Fibroblast of skin of back (primary cell): ENCODE data around the gene ARHGAP24.
"Not testable (repeated sequence)": the region's sequence is repeated elsewhere in the genome, so short reads cannot be mapped to it uniquely, and the experiment has no call there.

ENCODE experiments used
- DNase-seq: peaks from one replicate; pipeline ENCODE4 v3.0.0-alpha.2; 2013

ARHGAP24 gene

DNA sequence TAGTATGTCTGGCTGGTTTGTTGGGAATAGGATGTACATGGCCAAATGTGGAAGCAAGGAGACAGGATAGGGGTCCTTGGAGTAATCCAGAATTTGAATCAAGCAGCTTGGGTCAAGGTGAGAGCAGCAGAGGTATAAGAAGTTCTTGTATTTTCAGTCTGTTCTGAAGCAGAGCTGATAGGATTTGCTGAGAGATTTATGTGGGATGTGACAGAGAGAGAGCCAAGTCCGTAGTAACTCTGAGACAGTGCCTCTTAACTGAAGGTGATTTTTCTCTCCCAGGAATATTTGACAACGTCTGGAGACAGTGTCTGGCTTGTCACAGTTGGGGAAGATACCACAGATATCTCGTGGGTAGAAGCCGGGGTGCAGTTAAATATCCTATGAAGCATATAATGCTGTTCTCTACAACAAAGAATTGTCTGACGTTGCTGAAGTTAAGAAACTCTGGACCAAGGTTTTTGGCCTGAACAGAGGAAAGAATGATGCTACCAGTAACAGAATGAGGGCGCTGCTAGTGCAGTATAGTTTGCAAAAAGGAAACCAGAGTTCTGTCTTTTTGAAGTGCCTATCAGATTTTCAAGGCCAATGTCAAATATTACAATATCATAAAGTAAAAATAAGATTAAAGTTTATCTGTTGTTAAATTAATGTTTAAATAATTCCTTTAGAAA lies 184.0 kb downstream of the ARHGAP24 start:
- DNase-seq = no peak

DNA sequence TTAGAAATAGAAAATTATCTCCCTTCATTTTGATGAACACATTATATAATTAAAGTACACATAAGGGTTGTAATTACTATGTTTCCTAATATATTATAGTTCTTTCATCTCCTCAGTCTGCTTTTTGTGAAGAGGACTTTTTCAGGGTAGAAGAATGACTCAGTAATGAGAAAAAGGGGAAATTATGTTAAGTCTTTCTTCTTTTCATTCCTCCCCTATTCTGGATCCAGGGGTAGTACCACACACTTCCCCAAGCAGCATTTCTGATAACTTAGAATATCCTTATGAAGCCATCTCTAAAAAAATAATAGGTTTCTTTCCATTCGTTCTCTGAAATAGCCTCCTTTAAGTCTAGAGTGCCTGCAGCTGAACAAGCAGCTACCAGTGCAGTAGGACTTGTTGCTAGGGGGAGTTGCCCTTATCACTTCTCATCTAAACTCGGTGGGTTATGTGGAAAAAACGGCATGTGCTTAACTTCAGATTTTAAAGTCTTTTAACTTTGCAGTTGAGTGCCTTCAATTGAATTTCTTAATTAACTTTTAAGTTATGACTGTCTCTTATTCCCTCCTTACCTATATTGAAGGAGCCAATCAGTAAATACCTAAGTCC lies 184.8 kb downstream of the ARHGAP24 start:
- no peak for DNase-seq

- not testable (repeated sequence) for DNase-seq
Measured at GRCh38 chr4:85666625-85667024, 191.7 kb downstream of the ARHGAP24 start.

DNA sequence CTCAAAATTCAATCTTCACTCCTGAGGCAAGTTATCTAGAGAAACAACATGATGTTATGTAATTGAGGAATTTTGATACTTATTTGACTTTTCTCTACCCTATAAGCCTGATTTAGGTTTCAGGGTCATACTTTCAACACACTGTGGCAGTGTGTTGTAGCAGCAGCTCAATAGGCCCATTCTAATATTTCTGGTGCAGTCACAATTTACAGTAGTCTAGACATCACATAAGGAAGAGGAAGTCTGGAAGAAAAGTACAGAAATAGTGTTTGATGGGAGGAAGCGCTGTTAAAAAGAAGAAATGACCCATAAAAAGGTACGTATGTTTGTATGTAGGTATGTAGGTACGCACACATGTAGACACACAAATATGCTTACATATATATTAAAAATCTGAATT lies 194.3 kb downstream of the ARHGAP24 start:
- DNase-seq = no peak

- DNase-seq = no peak
Measured at GRCh38 chr4:85669992-85670548, 195.1 kb downstream of the ARHGAP24 start.

GRCh38 chr4:85671120-85671519 lies 196.2 kb downstream of the ARHGAP24 start:
- no peak for DNase-seq

DNA sequence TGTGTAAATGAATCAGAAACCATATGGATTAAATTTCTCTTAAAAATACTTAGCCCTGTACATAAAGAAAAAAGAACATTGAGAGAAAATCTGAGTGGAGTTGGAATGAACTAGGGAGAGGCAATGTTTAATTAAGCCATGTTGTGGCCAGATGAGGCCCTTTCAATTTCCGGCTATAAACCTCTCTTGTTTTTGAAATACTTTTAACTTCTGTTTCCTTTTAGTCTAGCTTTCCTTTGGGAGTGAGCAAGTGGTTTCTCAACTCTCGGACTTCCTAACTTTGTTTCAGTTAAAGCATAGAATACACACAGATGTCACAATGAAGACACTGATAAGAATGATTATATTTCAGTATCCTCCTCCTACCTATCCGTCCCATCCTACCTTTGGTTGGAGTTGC lies 197.2 kb downstream of the ARHGAP24 start:
- peak; percentile 2 for DNase-seq

DNA sequence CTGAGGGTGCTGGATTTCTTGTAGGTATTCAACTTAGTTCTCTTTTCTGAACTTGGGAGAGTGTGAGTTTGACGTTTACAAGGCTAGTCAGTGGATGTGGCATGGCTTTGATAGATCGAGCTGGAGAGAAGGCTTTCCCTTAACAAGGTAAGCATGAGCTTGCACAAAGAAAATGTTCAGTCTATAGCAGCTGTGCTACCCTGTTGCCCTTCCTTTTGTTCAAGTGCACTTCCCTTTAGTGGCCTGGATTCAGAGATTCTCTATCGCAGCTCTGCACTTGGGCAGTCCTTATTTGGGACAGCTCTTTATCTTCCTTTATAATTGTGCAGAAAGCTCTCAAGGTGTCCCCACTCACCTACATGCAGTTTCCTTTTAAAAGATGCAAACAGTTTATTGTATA lies 198.0 kb downstream of the ARHGAP24 start:
- DNase-seq = no peak

DNA sequence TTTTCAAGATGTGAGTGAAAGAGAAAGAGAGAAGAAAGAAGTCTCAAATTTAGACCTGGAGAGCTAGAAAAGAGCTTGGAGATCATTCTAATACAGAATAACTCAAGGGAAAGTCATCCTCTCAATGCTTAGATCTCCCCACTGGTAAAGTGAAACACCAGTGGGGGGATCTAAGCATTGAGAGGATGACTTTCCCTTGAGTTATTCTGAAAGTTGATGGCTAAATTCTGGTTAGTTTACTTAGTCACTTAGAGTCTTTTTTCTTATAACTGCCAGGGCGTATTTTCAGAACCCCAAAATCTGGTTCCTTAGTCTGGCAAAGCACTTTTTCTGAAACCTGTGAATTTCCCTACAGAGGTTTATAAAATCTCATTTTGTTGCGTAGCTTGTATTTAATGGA lies 198.6 kb downstream of the ARHGAP24 start:
- DNase-seq = no peak

DNA sequence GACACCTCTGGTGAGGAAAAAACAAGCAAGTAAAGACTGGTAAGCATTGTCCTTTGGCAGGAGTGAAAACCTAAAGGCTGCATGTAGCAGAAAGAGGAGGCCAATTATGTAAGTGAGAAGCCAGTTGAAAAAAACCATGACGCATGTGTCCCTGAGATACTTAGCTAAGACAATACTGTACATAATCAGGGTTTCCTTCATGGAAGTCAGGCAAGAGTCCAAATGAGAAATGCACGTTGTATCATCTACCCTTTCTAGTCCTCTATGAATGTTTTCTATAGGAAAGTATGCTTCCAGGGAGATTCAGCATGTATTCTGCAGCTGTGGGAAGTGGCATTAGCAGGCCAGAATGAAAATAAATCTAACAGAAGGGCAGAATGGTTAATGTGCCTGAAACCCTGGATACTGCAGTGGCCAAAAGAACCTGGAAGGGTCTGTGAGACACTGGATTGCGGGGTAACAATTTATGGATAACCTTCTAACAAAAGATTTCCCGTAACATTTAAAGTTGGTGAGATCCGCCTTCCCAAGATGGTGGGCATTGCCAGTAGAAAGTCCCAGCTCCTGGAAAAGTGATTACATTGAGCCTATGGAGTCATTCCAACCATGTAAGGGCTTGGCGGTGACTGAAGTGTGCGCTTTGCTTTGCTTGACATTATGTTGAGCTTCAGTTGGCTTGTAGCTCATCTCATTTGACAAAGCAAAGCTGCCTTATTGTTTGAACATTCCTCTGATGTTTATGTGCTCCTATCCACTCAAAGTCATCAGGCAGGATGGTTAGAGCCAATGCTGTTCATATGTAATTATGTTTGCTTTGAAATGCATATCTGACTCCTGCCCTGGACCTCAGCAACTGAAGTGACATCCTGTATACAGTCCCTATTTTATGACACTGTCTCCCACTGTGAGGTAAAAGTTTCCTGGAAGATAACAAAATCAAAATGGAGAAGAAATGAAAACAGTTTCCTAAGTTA lies 200.4 kb downstream of the ARHGAP24 start:
- DNase-seq = no peak

- no peak for DNase-seq
Measured at GRCh38 chr4:85676050-85676425, 201.1 kb downstream of the ARHGAP24 start.

DNA sequence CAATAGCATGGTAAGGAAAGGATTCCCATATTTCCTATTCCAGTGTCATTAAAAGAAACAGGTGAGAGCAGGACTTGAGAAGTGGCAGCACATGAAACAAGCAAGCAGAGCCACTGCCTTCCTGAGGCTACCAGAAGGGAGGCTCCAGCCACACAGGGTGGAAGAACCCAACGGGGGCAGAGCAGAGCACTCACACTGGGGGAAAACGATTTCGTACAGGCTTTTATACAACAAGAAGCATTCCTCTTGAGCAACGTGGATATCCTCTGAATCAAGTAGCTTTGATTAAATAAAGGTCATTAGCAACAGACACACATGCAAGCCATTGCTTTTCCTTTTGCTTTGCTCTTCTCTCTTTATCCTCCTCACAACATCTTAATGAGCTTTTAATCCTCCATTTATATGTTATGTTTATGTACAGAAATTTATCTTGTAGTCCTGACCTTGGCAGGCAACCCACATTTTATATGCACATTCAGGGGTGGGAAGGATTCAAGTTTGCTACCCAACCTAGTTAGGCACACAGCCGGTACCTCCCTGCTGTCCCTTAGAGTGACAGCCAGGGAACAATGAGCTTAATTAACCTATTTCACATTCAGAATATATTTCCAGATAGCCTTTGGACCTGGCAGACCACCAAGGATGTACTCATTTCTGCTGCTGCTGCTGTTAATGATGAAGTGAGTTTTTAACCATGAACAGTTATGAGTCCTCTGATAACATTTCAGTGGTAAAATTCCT lies 202.1 kb downstream of the ARHGAP24 start:
- DNase-seq = peak; percentile 9

- DNase-seq = peak; percentile 94
Measured at GRCh38 chr4:85681221-85681657, 206.3 kb downstream of the ARHGAP24 start.

DNA sequence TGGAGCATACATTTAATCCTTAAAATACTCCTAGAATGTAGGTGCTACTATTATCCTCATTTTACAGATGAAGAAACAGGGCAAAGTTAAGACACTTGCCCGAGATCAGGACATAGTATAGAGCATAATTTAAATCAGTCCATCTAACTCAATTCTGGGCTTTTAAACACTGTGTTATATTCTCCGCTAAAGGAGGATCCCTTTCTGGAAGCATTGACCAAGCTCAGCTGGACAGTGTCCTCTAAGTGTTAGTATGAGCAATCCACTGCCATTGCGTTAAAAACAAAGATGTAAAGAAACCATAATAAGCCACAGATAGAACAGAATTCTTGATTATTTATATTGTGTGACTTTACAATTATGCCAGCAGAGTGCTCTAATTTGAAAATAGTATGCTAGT lies 207.0 kb downstream of the ARHGAP24 start:
- no peak for DNase-seq

DNA sequence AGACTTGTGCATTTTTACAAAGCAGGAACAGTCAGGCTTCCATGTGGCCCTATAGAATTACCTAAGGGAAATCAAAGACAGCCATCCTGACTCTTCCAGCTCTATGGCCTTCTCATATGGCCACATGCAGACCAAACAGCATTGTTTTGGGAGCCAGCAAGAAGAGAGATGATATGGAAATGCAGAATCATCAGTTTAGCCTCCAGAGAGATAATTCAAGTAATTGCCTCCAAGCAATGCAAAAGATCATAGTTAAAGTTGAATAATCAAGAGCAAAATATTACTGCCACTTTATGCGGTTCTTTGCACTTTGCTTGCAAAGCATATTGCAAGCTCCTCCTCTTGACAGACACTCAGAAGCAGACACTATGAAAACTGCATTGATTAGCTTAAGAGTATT lies 207.4 kb downstream of the ARHGAP24 start:
- DNase-seq = no peak

DNA sequence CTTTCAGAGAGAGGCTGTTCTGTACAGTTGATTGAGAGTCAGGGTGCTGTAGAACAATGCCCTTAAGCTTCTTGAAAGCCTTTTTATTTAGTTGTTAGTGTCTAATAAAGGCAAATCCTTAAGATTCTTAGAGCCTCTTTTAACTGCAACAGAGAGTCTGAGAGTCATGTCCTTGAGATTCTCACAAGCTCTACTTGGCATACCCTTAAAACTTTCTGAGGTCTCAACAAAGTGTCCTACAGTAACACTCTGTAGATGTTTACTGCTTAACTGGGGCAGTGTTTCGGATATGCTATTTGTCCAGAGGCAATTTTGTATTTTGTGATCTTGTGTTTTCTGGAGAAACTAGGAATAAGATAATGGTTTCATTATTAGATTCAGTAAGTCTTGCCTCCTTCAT lies 209.7 kb downstream of the ARHGAP24 start:
- no peak for DNase-seq

DNA sequence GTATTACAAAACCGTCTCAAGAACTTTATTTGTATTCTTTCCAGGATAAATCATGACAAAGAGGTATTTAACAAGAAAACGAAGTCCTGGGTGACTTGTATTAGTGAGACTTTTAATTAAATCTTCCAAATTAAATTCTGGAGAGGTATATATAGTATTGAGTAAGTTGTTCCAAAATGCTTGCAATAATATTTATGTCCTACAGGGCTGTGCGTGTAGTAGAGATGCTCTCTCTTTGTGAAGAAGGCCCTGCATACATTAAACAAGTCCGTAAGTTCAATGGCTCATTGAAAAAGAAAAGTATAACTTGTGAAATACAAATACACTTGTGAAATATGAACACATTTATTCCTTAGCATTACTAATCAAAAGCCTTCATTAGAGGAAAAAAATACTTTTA lies 211.4 kb downstream of the ARHGAP24 start:
- DNase-seq = no peak

DNA sequence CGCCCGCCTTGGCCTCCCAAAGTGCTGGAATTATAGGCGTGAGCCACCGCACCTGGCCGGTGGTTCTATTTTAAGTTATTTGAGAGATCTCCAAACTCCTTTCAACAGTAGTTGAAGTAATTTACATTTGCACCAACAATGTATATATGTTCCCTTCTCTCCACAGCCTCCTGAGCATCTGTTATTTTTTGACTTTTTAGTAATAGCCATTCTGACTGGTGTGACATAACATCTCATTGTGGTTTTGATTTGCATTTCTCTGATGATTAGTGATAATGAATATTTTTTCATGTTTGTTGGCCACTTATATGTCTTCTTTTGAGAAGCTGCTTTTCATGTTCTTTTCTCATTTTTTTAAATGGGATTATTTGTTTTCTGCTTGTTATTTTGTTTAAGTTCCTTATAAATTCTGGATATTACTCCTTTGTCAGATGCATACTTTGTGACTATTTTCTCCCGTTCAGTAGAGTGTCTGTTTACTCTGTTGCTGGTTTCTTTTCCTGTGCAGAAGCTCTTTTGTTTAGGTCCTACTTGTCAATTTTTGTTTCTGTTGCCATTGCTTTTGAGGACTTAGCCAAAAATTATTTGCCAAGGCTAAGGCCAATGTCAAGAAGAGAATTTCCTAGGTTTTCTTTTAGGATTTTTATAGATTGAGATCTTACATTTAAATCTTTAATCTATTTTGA lies 213.2 kb downstream of the ARHGAP24 start:
- no peak for DNase-seq

GRCh38 chr4:85696661-85697060 lies 221.7 kb downstream of the ARHGAP24 start:
- DNase-seq = no peak

DNA sequence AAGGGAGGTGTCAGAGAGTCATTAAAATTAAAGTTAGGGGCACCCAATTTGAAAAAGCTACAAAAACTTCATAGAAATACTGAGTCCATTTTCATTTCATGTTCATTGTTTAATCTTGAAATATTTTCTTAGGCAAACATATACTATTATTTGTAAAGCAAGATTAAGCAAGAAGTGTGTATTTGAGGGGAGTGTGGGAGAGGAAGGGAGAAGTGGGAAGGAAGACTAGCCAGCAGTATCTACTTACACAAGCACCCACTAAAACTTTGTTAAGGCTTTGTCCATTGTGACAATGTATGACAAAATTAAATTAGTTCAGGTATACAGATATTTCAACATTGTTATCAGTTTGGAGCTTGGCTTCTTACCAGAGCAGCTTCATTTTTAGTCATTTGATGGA lies 222.9 kb downstream of the ARHGAP24 start:
- no peak for DNase-seq

DNA sequence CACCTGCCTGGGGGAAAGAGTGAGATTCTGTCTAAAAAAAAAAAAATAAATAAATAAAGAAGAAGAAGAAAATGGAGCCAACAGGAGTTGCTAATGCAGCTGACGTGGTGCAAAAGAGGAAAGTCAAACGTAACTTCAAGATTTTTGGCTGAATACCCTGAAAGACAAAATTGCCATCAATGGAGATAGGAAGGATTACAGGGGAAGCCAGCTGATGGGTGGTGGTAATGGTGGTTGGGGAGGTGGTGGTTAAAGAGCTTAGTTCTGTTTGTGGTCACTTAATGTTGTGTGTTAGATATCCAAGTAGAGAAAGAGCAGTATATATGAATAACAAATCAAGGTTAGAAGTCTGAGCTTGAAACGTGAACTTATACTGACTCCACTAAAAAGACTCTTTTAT lies 225.4 kb downstream of the ARHGAP24 start:
- DNase-seq = no peak

DNA sequence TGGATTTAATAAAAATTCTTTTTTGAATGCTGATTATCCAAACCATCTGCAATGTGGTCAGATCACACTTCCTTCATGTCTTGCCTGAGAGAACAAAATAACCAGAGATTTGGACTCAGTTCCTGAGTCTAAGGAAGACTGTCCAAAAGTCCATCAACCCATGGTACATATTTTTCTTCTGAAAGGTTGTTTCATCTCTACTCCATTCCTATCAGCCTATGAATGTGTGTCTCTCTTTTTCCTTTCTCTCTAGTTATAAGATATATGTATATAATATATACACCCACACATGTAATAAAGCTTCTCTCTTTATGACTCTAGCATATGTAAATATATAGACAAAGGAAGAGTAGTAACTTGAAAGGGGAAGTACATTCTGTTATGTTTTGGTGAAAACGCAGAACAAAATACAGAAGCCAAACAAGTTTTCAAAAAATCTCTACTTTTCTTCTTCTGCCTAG lies 226.9 kb downstream of the ARHGAP24 start:
- DNase-seq = no peak
